Endothelial cell of umbilical vein (primary cell): ENCODE measurements around the gene ACTR1A. TPM values are rescaled to one million over a fixed set of nuclear protein-coding genes. Genes with fewer than 3 reads are reported as not detected.
A peak's percentile ranks its signal among the peaks of the same experiment; 100 is the strongest.

ENCODE experiments used
- BruUV-seq: library from RNA; stranded (reverse); fragments of 400-500 nt; replicated peaks from 2 replicates; lab custom pipeline; 2021; lab: Mats Ljungman, UMichigan
- CTCF ChIA-PET: fragments of 300-600, 350-600 bp; sonication (Branson Sonifier 250); formaldehyde crosslinking; loops from one replicate; lab custom pipeline; 2021; ENCODE audit warnings: antibody characterized with exemption, inconsistent platforms; lab: Charles Lee
- POLR2A ChIA-PET: fragments of 300-600, 350-600 bp; sonication (Branson Sonifier 250); formaldehyde crosslinking; loops from one replicate; lab custom pipeline; 2021; ENCODE audit warnings: antibody characterized with exemption, inconsistent platforms; lab: Charles Lee
- DNase-seq: peaks from one replicate; pipeline ENCODE4 v3.0.0-alpha.2; 2011; ENCODE audit warnings: low read depth, low spot score
- FAIRE-seq: peaks from 2 replicates; lab custom pipeline; 2011; peaks lifted over from hg19 to GRCh38; lab: Jason Lieb, UNC
- H2AFZ ChIP-seq: 2 replicates; pipeline ENCODE4 v1.6.0; 2012; ENCODE audit warnings: low read depth, low read length, control low read depth, inconsistent platforms
- H3K27ac ChIP-seq: 2 replicates; pipeline ENCODE4 v1.5.1; 2011; ENCODE audit warnings: low read depth, mild to moderate bottlenecking, control low read depth, low read length, moderate library complexity; ENCODE audit not compliant: insufficient read depth
- H3K27me3 ChIP-seq, 2 experiments: 2 replicates each; pipeline versions ENCODE4 v1.6.0 to v1.6.1; 2011; ENCODE audit warnings: low read length in 2 of 2, mixed read lengths in 1 of 2; ENCODE audit not compliant: control insufficient read depth in 2 of 2, insufficient read depth in 2 of 2
- H3K36me3 ChIP-seq, 2 experiments: 2 replicates in 1 of 2; 3 replicates in 1 of 2; pipeline ENCODE4 v1.5.1; 2011; ENCODE audit warnings: low read length in 2 of 2, mild to moderate bottlenecking in 1 of 2, moderate library complexity in 1 of 2; ENCODE audit not compliant: control insufficient read depth in 2 of 2, insufficient read depth in 2 of 2; ENCODE audit errors: extremely low read depth in 1 of 2
- H3K4me1 ChIP-seq: 3 replicates; pipeline ENCODE4 v1.5.1; 2011; ENCODE audit warnings: mild to moderate bottlenecking, low read length; ENCODE audit not compliant: control insufficient read depth, insufficient read depth; ENCODE audit errors: extremely low read depth
- H3K4me2 ChIP-seq: 2 replicates; pipeline ENCODE4 v1.6.1; 2011; ENCODE audit warnings: low read length, control low read depth, mixed read lengths; ENCODE audit not compliant: insufficient read depth
- H3K4me3 ChIP-seq, 3 experiments: fragments of 200-600 bp in 1 of 3; sonication (generic), shearing (Covaris generic) in 1 of 3; replicated peaks in 1 of 3; 2 replicates each; pipeline ENCODE4 v1.5.1; 2011 to 2016; ENCODE audit warnings: control low read depth in 3 of 3, low read length in 3 of 3, mild to moderate bottlenecking in 2 of 3, inconsistent platforms in 1 of 3, low read depth in 1 of 3, moderate library complexity in 1 of 3; ENCODE audit not compliant: insufficient read depth in 1 of 3
- H3K79me2 ChIP-seq: 2 replicates; pipeline ENCODE4 v1.6.0; 2012; ENCODE audit warnings: low read length, inconsistent platforms; ENCODE audit not compliant: control insufficient read depth, insufficient read depth
- H3K9ac ChIP-seq: replicated peaks from 2 replicates; pipeline ENCODE3; 2011; ENCODE audit warnings: low read length, control low read depth; ENCODE audit not compliant: insufficient read depth; ENCODE audit errors: extremely low read depth
- H3K9me1 ChIP-seq: replicated peaks from 3 replicates; pipeline ENCODE4 v1.6.0; 2011; ENCODE audit warnings: mild to moderate bottlenecking, low read length; ENCODE audit not compliant: control insufficient read depth, insufficient read depth; ENCODE audit errors: extremely low read depth
- H3K9me3 ChIP-seq: replicated peaks from 2 replicates; pipeline ENCODE4 v1.5.1; 2012; ENCODE audit warnings: low read length, inconsistent platforms; ENCODE audit not compliant: control insufficient read depth, insufficient read depth
- H4K20me1 ChIP-seq: replicated peaks from 2 replicates; pipeline ENCODE3; 2011; ENCODE audit warnings: mild to moderate bottlenecking, low read length; ENCODE audit not compliant: control insufficient read depth, insufficient read depth; ENCODE audit errors: extremely low read depth
- CTCF ChIP-seq, 2 donors: IDR thresholded peaks; 1 replicate in 1 of 2; 2 replicates in 1 of 2; pipeline ENCODE4 v1.5.1; 2011; ENCODE audit warnings: low read length in 2 of 2, mild to moderate bottlenecking in 2 of 2, moderate library complexity in 2 of 2, control low read depth in 1 of 2, inconsistent platforms in 1 of 2, low read depth in 1 of 2; ENCODE audit not compliant: insufficient read depth in 1 of 2; ENCODE audit errors: extremely low read depth in 1 of 2
- EZH2 ChIP-seq: IDR thresholded peaks from 2 replicates; pipeline ENCODE4 v1.6.1; 2012; ENCODE audit warnings: borderline replicate concordance, low read depth, mild to moderate bottlenecking, moderate library complexity, low read length, inconsistent platforms; ENCODE audit not compliant: severe bottlenecking
- FOS ChIP-seq: IDR thresholded peaks from 2 replicates; pipeline ENCODE4 v1.6.1; 2011; ENCODE audit warnings: mild to moderate bottlenecking, low read length, moderate library complexity, borderline replicate concordance; ENCODE audit not compliant: insufficient read depth
- GATA2 ChIP-seq: IDR thresholded peaks from 2 replicates; pipeline ENCODE4 v1.7.0; 2011; ENCODE audit warnings: low read depth, mild to moderate bottlenecking, moderate library complexity, mixed read lengths, low read length; ENCODE audit not compliant: insufficient read length, insufficient read depth
- JUN ChIP-seq: IDR thresholded peaks from 2 replicates; pipeline ENCODE4 v1.6.1; 2011; ENCODE audit warnings: borderline replicate concordance, low read depth; ENCODE audit not compliant: insufficient read length, insufficient read depth
- MAX ChIP-seq: IDR thresholded peaks from 2 replicates; pipeline ENCODE4 v1.6.1; 2011; ENCODE audit not compliant: insufficient read depth, insufficient read length
- MYC ChIP-seq: IDR thresholded peaks from one replicate; pipeline ENCODE4 v1.6.1; 2011; ENCODE audit warnings: mild to moderate bottlenecking, low read depth, low read length
- POLR2A ChIP-seq: IDR thresholded peaks from 2 replicates; pipeline ENCODE4 v1.6.1; 2012; ENCODE audit warnings: low read depth, mild to moderate bottlenecking, control low read depth, low read length
- POLR2AphosphoS5 ChIP-seq: IDR thresholded peaks from 2 replicates; pipeline ENCODE4 v1.6.1; 2012; ENCODE audit warnings: low read depth, mild to moderate bottlenecking, control low read depth, low read length, moderate library complexity; ENCODE audit not compliant: insufficient read depth
- dilution Hi-C: fragments of 300-500 bp; cut with MboI; formaldehyde crosslinking; loops from one replicate; pipeline ENCODE4 v1.15.0; 2019; ENCODE audit warnings: low sequenced_read_pairs; ENCODE audit not compliant: extremely low pct_ligation_motif_present
- intact Hi-C: fragments of 100-400 bp; cut with micrococcal nuclease; formaldehyde crosslinking; loops from one replicate; pipeline ENCODE4 v1.10.0; 2022
- polyA plus RNA-seq, 4 experiments: library from polyadenylated mRNA; depleted of rRNA in 3 of 4; stranded (reverse) in 3 of 4; unstranded in 1 of 4; fragments of >200 nt; gene quantifications; 2 replicates each; pipeline versions ENCODE4 v1.2.1 to v1.2.3, GENCODE V29; 2011 to 2012; ENCODE audit warnings: missing spikeins in 1 of 4
- total RNA-seq: library from RNA; stranded (reverse); gene quantifications from 2 replicates; pipeline ENCODE4 v1.2.3, GENCODE V29; 2021

The ACTR1A gene
- total and polyA plus RNA-seq, 2 donors (not counting 3 experiments of a cell fraction or from before 2014, with no cell fraction given): 155 to 164 TPM

GRCh38 chr10:102452672-102453340 lies 49.7 kb downstream of the ACTR1A start:
- Histone ChIP-seq H3K4me1 (peaks cover 3% of the 10 kb centered on the region), H3K9me3 (no peaks in the 10 kb centered on the region), H2AFZ (no peak overlapping the region), H4K20me1 (no peaks in the 10 kb centered on the region), H3K27me3 (no peaks in the 10 kb centered on the region), H3K9me1 (no peaks in the 10 kb centered on the region), H3K9ac (no peak overlapping the region), H3K36me3 (no peaks in the 10 kb centered on the region), H3K27ac (no peak overlapping the region), H3K79me2 (no peaks in the 10 kb centered on the region), H3K4me3 (no peak overlapping the region), H3K4me2 (no peak overlapping the region)
- DNase-seq: no peak
- TF ChIP-seq FOS (no peak), JUN (peak; percentile 64)
- CTCF ChIA-PET: interaction anchor here (2.1 kb wide), 1 partner anchor 9 kb away, joined by 5 read pairs; no protein-coding TSS in a partner anchor
- FAIRE-seq: no peak
- dilution Hi-C loops (no loop called here), intact Hi-C loops (no loop called here)
- POLR2A ChIA-PET: no interaction called here
- no TSS peak for BruUV-seq

DNA sequence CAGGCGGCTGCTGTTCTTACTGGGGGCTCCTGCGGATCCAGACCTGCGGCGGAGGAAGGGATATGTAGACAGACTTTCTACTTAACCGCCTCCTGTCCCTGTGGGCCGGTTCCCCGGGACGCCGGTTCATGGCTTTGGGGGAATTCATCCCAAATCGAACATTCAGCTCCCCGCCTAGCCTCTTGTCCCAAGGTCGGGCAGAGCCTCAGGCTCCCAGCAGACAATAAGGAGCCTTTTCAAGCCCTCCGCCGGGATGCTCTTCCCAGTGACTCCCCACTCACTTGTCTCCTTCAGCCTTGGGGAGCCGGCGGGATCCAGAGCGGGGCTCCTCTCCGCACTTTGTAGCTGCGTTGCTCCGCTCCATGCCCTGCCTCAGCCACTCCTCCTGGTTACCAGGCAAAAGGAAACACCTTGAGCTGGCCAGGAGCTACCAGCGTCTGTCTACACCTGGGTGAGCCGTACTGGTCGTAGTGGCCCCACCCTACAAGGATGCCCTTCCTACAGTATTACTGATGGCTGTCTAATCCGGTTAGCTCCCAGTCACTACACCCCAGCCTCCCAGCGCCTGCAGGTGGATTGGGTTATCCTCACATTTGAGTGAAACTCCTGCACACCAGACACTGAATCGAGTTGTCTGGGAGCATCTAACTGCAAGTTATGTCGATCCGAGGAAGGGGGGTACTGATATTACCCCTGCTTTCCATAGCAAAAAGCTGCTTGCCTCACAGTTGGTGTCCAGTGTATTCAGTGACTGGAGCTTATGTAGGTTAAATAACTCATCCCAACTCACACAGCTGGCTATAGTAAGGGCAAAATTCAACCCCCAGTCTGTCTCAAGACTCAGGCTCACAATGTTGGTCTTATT lies 51.2 kb downstream of the ACTR1A start, which contains the start of gene C10orf95:
Gene C10orf95, minus strand, starts transcription at position 439 of the 865 bp plus-strand sequence. CDS start 450 bp downstream, outside the sequence.
- Histone ChIP-seq H3K79me2 (no peaks in the 10 kb centered on the region), H3K36me3 (no peaks in the 10 kb centered on the region), H3K4me1 (peaks cover 3% of the 10 kb centered on the region), H3K9ac (peak within 1 kb of the TSS; percentile 64), H3K27ac (no peak within 1 kb of the TSS), H3K27me3 (no peaks in the 10 kb centered on the region), H2AFZ (peak within 1 kb of the TSS; percentile 98), H3K4me3 (peak within 1 kb of the TSS; percentile 61 to 81 (median 69)), H3K9me1 (no peaks in the 10 kb centered on the region), H3K9me3 (no peaks in the 10 kb centered on the region), H4K20me1 (no peaks in the 10 kb centered on the region), H3K4me2 (peak within 1 kb of the TSS; percentile 97)
- TF ChIP-seq POLR2A (no peak), MAX (no peak), FOS (no peak), MYC (no peak), POLR2AphosphoS5 (no peak), CTCF (IDR thresholded peaks at IDR 0.05; ENCODE audit: extremely low read depth in 1 of 2, insufficient read depth in 1 of 2, low read depth in 1 of 2, low read length in 2 of 2) (no peak), EZH2 (no peak), JUN (no peak), GATA2 (no peak)
- POLR2A ChIA-PET: no interaction called here
- dilution Hi-C loops (no loop called here), intact Hi-C loops (no loop called here)
- no TSS peak for BruUV-seq
- FAIRE-seq: no peak
- CTCF ChIA-PET: interaction anchor here (1.1 to 2.9 kb wide), 6 partner anchors 10 to 282 kb away, joined by 4 to 17 read pairs (median 6); partner anchors contain the start of gene CUEDC2
- no peak for DNase-seq
